ENCODE results near the gene SPATA16.

DNA sequence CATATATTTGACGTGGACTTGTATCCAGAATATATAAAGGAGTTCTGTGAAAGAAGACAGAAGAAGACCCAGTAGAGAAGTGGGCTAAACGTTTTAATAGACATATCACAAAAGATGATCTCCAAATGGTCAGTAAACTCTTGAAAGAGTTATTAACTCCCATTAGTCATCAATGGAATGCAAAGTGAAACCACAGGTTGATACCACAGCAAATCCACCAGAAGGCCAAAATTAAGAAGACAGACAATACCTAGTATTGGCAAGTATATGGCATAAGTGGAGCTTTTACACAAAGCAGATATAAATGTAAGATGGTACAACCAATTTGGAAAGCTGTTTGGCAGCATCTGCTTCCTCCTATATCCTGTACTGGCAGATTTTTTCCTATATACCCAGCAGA lies 6.0 kb downstream of the SPATA16 start:
- no peak for TF ChIP-seq EZH2 (IDR thresholded peaks at IDR 0.05)
- no peak for TF ChIP-seq POLR2AphosphoS5 (IDR thresholded peaks at IDR 0.05; ENCODE audit: borderline replicate concordance, low read depth, low read length)
